ENCODE data around the gene ITK.

The ITK gene

DNA sequence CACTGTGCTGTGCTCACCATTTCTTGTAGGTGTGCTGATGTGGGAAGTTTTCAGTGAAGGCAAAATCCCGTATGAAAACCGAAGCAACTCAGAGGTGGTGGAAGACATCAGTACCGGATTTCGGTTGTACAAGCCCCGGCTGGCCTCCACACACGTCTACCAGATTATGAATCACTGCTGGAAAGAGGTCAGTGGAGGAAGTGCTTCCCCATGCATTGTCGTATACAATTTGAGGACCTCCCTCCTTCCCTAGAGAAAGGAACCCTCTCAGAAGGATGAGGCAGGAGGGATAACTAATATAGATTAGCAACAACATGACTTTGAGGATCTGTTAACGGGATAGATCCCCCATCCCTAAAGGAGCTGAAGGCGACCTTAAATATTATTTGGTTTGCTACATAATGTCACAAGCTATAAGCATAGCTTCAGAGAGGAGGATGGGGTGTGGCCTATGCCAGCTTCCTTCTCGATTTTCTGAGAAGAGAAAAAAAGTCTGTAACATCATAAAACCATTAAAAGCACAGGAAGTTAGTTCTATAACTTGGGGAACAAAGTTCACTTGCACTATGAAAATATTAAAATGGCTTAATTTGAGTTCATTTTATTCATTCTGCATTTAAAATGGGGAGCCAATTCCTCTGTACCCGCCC, 68.3 kb downstream of the ITK start:
- DNase-seq = no peak

DNA sequence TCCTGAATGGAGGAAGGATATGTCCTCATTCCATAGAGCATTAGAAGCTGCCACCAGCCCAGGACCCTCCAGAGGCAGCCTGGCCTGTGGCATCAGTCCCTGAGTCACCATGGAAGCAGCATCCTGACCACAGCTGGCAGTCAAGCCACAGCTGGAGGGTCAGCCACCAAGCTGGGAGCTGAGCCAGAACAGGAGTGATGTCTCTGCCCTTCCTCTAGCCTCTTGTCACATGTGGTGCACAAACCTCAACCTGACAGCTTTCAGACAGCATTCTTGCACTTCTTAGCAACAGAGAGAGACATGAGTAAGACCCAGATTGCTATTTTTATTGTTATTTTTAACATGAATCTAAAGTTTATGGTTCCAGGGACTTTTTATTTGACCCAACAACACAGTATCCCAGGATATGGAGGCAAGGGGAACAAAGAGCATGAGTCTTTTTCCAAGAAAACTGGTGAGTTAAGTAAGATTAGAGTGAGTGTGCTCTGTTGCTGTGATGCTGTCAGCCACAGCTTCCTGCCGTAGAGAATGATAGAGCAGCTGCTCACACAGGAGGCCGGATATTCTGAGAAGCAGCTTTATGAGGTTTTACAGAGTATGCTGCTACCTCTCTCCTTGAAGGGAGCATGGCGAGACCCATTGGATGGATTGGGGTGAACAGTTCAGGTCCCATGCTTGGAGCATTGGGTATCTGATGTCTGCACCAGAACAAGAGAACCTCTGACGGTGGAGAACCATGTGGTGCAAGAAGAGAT, 72.2 kb downstream of the ITK start:
- DNase-seq = no peak

DNA sequence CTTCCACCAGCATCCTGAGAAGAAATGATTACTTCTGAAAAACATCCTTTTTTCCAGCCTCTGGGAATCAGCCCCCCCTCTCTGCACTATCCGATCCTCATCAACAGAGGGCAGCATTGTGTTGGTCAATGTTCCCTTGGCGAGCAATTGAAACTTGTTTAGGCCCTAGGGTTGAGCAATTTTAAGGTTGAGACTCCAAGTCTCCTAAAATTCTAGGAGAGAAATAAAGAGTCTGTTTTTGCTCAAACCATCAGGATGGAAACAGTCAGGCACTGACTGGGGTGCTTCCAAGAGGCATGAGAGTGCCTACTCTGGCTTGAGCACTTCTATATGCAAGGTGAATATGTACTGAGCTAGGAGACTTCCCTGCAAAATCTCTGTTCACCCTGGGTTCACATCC, 72.9 kb downstream of the ITK start:
- peak; percentile 12 to 37 for DNase-seq

DNA sequence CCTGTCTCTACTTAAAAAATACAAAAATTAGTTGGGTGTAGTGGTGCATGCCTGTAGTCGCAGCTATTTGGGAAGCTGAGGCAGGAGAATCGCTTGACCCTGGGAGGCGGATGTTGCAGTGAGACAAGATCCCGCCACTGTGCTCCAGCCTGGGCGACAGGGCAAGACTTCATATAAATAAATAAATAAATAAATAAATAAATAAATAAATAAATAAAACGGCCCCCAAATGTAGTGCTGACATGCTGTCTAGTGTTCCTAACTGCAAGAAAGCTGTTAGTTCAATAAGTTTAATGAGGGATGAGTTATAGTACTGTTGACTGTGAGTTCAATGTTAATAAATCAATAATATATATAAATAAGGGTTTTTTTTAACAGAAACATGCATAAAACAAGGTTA, 77.8 kb downstream of the ITK start:
- DNase-seq = no peak

DNA sequence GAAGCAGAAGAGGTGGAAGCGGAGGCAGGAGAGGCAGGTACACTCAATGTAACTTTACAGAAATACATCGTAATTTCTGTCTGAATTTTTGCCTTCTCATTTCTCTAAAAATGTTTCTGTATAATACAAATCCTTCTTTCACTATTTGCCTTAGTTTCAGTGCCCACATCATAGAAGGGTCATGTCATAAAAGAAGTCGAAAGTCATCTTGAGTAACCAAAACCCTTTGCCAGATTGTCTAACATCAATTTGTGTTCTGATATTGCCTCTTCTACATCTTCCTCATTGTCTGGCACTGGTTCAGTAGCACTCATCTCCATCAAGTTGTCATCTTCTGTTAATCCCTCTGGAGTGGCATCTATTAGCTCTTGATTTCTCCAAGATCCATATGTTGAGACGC, 79.1 kb downstream of the ITK start:
- DNase-seq = no peak

DNA sequence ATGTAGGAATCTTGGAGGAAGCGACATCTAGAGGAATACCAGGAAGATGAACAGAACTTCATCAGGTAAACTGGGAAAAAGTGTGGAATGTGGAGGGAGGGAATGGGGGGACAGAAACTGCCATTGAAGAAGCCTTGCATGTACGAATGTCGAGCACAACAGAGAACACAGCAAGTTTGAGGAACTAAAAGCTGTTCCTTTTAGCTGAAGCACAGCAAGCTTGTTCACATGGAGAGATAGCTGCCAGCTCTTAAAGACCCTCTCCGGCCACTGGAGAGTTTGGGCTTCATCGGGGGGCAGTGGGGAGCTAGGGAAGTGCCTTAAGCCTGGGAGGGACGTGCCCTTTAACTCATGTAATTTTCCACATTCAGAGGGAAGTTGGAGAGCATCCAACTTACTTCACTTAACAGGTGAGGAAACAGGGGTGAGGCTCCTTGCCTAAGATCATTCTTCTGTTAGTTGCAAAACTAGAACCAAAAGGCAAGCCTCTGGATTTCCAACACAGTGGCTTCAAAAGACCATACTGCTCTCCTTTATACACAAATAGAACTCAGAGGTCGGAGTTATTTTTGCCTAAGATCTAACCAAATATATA, 83.0 kb downstream of the ITK start:
- peak; percentile 17 to 29 for DNase-seq

DNA sequence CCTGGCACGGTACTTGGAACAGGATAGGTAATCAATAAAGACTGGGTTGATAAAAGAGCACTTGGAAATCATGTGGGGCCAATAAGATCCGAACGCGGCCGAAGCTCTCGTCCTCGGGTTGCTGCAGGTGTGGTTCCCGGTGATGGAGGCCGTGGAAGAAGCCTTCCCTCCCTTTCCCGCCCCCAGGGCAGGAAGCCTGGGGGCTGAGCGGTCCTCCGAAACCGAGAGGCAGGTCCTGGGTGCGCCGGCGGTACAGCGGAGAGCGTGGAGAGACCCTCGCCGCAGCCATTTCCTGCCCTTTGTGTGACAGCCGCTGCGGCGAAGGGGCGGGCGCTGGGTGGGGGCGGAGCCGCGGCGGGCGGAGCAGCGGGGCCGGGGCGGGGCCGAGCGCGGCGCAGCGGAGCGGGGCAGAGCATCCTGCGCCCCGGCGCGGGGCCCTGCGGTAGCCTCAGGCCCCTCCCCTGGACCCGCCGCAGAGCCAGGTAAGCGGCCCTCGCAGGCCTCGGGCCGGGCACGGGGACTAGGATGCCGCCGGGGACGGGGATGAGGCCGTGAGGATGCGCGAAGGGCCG, 85.2 kb downstream of the ITK start, which contains the start of gene CYFIP2:
Gene CYFIP2 (plus strand): TSS at position 410 of the 572 bp plus-strand sequence. CDS start 19,239 bp downstream, outside the sequence.
- DNase-seq = peak; percentile 31 to 42

DNA sequence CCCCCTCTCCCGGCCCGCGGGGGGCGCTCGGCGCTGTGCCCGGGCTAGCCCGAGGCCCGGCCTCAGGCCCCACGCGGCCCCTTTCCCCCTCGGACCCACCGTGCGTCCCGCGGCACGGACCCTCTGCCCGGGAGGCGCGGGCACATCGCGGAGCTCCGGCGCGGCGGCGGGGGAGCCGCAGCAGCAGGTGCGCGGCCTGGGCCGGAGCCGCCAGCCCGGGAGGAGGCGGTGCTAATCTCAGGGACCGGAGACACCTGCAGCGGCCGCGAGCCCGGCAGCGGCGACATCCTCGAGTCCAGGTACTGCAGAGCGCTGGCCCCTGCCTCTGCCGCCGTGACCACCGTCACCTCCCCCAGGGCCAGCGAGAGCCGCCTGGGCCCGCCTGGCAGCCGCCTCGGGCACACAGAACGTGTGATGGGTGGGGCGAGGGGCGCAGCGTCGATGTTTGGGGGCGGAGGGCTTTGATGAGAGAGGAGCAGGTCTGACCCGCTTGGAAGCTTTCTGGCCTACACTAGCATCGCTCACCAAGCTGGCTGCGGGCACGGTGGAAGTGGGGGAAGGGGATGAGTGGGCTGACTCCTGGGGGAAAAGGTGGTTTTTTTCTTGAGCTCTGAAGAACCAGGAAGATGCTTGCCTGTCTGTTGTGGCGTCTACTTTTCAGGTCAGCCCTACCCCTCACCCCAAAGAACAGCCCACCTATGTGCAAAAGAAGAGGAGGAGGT, 85.8 kb downstream of the ITK start:
- no peak for DNase-seq

DNA sequence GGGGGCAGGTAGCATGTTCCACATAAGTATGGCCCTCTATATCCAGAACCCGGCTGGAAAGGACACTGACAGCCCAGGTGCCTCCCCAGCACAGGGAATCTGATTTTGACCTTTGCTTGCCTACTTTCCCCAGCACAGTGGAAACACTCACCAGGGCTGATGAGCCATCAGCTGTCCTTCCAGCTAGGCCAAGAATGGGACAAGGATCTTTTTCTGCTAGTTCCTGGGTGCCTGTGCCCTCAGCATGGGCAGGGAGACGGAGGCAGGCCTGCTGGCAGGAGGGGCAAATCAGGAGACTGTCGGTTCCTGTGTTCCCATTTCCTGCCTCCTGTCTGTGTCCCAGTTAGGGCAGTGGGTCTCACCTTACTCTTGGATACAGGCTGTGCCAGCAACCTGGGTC, 86.4 kb downstream of the ITK start:
- DNase-seq = no peak

DNA sequence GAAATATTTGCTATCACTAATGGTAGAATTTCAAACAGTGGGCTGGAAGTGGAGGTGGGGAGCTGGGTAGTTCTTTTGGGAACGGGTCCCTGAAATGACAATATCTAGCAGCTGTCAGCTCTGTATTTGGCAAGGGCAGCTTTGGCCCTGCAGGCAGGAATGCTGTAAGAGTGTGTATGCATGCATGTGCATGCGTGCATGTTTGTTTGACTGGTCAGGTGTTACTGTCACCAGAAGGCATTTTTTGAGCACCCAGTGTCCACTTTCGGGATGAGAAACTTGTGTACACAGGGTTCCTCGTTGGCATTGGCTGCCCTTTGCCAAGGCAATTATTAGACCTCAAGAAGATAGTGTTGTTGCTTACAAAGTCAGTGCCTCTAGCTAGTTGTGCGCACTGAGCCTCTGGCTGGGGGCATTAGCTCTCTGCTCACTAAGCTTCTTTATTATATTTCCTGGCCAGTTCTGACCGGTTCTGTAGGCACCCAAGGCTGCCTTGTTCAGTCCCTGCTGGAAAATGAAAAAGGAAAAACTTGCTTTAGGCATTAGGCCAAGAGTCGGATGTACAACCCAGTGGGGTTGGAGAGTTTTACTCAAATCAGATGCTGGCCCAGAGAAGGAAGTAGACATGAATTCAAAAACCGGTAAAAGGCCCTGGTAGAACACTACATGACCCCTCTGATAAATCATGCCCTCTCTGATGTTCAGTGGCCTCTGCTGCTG, 87.3 kb downstream of the ITK start:
- DNase-seq = no peak

DNA sequence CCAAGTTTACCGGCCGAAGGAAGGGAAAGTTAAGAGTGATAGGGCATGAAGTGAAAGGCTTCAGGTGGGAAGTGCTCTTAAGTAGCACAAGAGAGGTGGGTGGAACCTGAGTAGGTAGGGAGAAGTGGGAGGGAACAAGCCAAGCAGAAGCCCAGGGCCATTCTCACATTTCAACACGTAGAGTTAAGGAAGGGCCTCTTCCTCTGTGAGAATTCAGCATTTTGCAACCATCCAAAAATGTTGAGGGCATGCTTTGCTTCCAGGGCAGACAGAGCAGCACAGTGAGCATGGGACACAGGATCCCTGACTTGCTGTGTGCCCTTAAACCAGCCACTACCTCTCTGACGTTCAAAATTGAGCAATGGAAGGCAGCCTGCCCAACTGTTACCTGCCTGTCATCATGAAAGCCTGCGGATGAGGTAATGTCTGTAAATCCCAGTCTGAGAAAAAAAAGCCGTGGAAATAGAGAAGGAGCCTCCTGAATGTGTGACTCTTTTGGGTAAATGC, 88.6 kb downstream of the ITK start:
- peak; percentile 27 to 47 for DNase-seq

DNA sequence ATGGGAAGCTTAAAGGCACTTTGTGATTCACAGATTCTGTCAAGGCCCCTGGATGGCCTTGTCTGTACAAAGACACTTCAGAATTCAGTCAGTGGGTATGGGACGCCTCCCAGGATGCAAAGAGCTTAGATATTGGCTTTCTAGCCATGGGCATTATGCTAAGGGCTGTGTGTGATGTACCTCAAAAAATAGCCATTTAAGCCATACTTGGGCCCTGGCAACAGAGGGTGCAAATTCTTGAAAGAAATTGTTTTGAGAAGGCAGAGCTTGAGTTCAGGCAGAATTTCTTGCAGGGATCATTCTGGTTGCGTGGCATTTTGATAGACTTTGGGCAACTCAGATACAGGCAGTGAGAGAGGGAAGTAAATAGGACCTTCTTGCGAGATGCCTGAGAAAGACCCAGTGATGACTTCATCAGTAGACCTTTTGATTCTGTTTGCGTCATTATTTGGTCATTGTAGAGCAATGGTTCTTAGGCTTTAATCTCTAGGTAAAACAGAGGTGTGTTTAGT, 89.2 kb downstream of the ITK start:
- DNase-seq = peak; percentile 18 to 23

DNA sequence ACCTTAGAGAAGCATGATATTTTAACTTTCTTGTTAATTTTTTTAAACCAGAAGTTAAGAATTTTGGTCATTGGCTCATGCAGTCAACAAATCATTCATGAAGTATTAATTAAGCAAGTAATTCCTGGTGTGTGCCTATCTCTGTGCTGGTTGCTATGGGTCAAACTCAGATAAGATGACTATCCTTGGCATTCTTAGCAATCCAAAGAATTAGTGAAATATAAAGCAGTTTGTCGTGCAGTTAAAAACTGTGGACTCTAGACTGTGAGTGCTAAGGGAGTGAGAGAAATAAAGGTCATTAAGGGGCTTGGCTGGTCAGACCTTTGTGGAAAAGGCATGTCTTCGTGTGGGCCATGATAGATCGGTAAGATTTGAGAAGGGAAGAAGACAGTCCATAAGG, 90.1 kb downstream of the ITK start:
- DNase-seq = no peak

DNA sequence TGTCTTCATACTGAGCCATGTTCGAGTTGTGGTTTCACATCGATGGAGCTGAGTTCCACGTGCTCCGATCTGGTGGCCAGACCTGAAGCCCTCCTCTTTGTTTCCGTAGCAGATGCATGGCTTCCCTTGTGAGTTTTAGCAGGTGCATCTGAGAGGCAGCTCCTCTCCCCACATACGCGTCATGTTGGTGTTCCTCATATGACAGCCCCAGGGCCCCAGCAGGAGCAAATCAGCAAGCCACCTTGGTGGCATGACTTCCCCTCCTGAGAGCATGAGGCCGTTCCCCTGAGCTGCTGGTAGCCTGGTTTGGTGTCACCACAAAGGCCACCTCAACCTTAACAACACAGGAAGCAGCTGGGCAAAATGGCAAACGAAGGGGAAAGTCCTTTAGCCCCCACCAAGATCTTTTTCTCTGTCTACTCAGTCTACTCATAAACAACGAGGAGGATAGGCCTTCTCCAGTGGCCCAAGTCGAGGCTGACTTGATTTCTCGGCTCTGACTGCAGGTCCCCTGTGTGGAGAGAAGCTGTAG, 91.2 kb downstream of the ITK start:
- peak; percentile 61 to 74 for DNase-seq

DNA sequence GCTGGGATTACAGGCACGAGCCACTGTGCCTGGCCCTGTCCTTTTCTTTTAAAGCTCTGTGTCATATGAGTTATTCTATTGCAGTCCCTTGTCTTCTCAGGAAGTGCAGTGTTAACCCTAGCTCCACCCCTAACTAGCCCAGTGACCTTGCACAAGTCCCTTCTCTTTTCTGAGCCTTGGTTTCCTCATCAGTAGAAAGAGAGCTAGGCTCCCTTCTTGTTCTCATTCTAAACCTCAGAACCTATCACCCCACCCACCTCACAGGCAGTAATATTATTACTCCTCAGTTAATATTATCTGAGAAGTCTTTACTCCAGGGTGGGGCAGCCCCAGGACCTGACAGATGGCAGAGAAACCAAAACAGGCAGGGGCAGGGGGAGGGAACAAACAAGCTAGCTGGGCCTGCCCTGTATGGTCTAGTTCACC, 92.5 kb downstream of the ITK start:
- peak; percentile 72 to 80 for DNase-seq

DNA sequence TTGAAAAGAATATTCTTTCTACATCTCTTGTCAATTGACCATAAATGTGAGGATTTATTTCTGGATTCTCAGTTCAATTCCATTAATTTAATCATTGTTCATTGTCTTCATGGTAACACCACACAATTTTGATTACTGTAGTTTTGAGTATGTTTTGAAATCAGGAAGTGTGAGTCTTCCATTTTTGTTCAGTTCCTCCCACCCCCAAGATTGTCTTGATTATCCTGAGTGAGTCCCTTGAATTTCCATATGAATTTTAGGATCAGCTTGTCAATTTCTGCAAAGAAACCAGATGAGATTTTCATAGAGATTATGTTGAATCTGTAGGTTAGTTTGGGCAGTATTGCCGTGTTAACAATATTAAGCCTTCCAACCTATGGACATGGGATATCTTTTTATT, 94.8 kb downstream of the ITK start:
- no peak for DNase-seq

DNA sequence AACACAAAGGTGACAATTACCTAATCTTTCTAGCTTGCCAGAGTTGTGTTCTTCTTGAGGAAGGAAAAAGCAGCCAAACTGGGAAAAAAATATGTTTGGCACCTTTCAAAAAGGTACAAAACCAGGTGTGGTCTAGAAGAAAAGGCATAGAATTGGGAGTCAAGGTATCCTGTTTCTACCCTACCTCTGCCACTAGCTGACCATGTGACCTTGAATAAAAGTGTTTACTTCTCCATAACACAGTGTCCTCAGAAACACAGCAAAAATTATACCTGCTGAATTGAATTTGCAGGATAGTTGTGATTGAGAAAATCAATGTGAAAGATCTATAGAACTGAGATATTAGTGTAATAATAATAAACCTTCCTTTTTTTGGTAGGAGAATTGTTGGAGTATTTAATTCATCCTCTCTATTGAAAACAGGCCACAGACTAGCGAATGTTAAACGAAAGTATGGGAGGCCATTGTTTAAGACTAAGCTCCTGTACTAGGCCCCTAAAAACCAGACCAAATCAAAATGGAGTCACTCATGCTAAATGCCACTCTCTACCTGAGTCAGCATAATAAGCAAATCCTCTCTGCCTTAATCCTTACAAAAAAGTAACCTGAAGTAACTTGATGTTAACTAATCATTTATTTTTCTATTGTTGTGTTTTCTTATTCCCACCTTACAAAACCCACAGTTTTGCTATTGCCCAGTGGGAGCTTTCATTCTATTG, 97.8 kb downstream of the ITK start:
- no peak for DNase-seq

DNA sequence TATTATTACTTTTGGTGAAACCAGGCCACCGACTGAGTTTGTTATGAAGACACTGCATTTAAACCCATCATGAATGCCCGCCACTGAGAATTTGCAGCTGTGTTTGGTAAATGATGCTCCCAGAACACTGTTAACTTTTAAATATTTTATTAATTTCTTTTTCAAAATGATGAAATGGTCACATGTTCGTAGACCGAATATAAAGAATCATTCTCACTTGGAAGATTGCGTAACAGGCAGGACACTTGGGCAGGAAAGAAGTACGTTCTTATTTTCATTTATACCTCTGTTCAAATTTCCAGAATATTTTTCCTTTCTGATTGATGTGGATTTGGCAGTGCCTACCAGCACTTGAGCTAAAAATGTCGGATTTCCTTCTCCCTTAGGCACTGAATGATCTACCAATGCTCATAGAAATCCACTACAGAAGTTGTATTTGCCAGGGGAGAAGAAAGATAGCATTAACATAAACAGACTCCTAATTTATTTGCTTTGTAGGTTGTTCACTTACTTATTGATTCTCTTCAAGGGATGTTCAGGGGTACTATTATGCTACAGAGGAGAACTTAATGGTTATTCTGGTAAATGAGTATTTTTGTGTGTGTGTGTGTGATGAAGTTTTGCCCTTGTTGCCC, 99.1 kb downstream of the ITK start:
- DNase-seq = no peak

DNA sequence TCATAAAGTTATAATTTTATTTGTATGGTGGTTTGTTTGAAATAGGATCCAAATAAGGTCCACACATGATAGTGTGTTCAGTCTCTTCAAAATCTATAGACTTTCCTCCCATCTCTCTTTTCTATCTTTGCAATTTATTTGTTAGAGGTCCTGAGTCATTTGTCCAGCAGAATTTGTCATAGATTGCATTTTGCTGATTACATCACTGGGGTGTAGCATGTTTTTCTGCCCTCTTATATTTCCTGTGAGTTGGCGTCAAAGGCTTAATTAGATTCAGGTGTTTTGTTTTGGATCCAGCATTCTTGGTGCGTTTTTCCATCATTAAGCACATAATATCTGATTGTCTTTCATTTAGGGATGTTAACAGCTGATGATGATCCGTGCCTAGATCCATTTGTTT, 100.3 kb downstream of the ITK start:
- no peak for DNase-seq

DNA sequence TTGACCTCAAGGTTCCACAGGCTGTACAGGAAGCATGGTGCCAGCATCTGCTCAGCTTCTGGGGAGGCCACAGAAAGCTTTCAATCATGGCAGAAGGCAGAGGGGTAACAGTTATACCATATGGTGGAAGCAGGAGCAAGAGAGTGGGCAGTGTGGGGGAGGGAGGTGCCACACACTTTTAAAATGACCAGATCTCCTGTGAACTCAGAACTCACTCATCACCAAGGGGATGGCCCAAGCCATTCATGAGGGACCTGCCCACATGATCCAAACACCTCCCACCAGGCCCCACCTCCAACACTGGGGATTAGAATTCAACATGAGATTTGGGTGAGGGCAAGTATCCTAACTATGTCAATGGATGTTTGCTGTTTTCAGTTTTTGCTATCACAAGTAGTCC, 101.5 kb downstream of the ITK start:
- no peak for DNase-seq

Data from AML-193 (cell line).